IPS-11a (cell line): Measurements from ENCODE around the gene GLG1.
"Not testable (repeated sequence)": the region's sequence is repeated elsewhere in the genome, so short reads cannot be mapped to it uniquely, and the experiment has no call there.

ENCODE experiments used
- H3K4me3 ChIP-seq: one replicate; pipeline ENCODE4 v1.5.1; 2013; ENCODE audit warnings: low read depth, low read length, control low read depth

GLG1 gene

DNA sequence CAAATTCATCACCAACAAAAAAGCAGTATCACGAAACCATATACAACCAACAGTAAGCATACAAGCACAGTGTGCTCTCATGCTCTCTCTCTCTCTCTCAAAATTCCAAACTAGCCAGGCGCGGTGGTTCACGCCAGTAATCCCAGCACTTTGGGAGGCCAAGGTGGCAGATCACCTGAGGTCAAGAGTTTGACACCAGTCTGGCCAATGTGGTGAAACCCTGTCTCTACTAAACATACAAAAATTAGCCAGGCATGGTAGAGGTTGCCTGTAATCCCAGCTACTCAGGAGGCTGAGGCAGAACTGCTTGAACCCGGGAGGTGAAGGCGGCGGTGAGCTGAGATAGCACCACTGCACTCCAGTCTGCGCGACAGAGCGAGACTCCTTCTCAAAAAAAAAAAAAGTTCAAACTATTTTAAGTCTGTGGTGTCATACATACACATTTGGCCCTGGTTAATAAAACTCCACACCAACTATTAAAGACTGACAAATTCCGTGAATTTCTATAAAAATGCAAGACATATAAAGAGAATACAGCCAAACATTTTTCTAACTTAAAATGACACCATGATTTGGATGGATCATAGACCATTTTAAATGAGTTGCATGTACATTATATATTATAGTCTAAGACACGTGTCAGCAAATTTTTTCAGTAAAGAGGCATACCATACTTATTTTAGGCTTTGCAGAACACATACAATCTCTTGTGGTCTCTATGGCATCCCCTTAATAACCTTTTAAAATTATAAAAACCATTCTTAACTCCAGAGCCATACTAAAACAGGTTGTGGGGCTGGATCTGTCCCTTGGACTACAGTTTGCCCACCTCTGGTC is 30.9 kb downstream of the GLG1 start:
- H3K4me3 ChIP-seq: no peak overlapping the region

GRCh38 chr16:74575175-74575806 is 31.6 kb downstream of the GLG1 start:
- no peak overlapping the region for H3K4me3 ChIP-seq

DNA sequence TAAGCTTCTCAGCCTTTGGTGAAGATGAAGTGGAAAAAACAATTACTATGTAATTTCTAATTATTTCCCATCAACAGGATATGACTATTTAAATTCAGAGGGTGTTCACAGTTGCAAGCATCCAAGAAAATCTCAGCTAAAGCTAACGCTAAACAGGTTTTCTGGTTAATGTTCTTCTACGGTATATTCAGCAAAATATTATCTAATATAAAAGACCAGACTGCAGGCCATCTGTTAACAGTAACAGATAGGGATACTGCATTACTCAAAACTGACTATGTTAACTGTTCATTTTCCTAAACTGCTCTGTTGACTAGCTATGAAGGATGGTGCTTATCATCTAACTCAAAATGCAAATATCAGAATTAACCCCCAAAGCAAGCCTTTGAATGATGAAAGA is 32.8 kb downstream of the GLG1 start:
- H3K4me3 ChIP-seq: no peak overlapping the region

GRCh38 chr16:74573622-74574021 is 33.3 kb downstream of the GLG1 start:
- H3K4me3 ChIP-seq: no peak overlapping the region

- no peak overlapping the region for H3K4me3 ChIP-seq
Observed at GRCh38 chr16:74570412-74571301, 36.3 kb downstream of the GLG1 start.

DNA sequence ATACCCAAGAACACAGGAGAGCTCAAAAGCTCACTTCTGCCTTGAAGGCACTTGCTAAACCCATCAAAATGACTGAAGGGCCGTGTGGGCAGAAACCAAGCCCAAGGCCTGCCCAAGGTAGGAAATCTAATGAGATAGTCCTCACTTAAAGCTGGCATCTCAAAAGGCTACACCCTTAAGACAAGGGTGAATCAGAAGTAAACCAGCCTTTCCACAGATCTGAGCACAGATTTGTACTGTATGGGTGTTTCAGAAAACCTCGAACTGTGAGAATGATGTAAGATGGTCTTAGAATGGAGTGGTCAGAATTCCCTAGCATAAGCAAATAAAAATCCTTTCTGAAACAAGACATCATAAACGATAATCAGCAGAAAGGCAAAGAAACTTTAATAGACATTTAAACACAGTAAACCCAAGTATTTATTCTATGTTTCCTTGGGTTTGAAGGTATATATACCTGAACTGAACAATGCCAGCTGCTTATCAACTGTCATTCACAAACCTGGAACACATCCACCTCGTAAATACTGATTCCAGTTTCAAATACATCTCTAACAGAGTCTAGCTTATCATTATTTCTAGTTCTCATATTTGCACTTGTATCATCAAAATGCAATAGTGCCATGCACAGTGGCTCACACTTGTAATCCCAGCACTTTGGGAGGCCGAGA is 37.8 kb downstream of the GLG1 start:
- no peak overlapping the region for H3K4me3 ChIP-seq

GRCh38 chr16:74567901-74568300 is 39.0 kb downstream of the GLG1 start:
- no peak overlapping the region for H3K4me3 ChIP-seq

DNA sequence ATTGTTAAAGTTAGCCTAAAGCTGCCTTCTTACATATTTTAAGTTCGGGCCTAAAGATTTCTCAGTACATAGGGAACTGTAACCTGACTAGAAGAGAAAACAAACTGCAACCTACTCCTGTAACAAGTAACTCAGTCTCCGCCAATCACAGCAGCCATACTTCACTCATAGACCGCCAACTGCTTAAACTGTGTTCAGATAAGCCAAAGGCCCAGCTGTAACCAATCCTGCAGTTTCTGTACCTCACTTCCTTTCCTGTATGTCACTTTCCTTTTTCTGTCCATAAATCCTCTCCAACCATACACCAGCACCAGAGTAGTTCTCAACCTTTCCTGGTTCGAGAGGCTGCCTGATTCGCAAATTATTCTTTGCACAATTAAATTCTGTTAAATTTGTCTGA is 41.5 kb downstream of the GLG1 start:
- no peak overlapping the region for H3K4me3 ChIP-seq

GRCh38 chr16:74564451-74564984 is 42.4 kb downstream of the GLG1 start:
- H3K4me3 ChIP-seq: no peak overlapping the region

DNA sequence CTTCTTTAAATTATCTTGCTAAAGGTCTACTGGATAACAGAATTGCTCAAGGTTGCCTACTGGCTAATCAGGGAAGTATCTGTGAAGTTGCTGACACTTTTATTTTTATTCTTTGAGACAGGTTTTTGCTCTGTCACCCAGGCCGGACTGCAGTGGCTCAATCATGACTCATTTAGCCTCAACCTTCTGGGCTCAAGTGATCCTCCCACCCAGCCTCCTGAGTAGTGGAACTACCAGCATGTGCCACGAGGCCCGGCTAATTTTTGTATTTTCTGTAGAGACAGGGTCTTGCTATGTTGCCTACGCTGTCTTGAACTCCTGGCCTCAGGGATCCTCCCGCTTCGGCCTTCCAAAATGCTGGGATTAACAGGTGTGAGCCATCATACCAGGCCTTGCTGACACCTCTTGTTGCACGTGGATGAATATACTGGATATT is 43.1 kb downstream of the GLG1 start:
- no peak overlapping the region for H3K4me3 ChIP-seq

DNA sequence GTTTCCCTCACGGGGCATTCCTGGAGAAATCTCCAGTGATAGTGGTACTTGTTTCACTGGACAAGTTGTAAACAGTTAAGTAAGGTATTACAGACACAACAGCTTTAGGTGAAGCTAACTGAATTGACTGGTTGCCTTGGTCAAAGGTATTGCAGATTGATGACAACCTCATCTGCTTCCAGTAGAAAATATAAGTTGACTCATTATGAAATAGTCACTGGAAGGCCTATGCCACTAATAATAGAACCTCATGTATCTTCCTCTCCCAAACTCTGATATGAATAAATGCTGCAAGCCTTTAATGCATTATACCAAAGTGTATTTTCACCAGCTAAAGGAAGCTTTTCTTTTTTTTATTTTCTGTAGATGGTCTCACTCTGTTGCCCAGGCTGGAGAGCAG is 44.8 kb downstream of the GLG1 start:
- no peak overlapping the region for H3K4me3 ChIP-seq

DNA sequence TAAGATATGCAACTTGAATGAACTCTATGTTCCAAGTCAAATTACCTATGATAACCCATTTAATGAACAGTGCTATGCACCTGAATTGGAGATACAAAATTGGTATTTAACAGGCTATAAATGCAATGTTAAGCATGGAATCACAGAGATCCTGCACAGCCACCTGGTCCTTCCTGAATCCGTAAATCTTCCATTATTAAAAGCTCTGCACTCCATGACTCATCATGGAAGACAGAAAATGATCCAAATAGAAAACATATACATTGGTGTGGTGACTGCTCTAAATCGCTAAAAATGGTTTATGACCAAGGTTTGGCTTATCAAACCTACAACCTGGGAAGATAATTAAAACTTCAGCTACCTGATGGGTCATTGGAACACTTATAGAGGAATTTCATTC is 45.3 kb downstream of the GLG1 start:
- no peak overlapping the region for H3K4me3 ChIP-seq

DNA sequence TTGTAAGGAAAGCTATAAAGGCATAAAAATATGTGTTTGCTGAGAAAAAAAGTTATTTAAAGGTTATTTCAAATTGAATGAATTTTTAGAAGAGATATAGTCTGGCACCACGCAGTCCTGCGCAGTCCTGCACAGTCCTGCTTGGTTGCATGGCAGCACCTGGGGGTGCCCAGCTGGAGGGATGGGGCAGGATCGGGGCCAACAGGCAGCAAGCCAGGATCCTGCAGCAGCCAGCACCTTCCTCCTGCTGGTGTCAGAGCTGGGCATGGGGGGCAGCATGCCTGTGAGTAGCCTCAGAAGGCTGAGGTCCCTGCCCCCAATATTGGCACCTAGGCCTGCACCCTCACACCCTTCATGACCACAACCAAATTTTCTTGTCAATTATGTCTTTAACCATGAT is 46.0 kb downstream of the GLG1 start:
- no peak overlapping the region for H3K4me3 ChIP-seq

- no peak overlapping the region for H3K4me3 ChIP-seq
Observed at GRCh38 chr16:74558873-74559272, 48.0 kb downstream of the GLG1 start.

GRCh38 chr16:74557275-74557674 is 49.6 kb downstream of the GLG1 start:
- H3K4me3 ChIP-seq: no peak overlapping the region

DNA sequence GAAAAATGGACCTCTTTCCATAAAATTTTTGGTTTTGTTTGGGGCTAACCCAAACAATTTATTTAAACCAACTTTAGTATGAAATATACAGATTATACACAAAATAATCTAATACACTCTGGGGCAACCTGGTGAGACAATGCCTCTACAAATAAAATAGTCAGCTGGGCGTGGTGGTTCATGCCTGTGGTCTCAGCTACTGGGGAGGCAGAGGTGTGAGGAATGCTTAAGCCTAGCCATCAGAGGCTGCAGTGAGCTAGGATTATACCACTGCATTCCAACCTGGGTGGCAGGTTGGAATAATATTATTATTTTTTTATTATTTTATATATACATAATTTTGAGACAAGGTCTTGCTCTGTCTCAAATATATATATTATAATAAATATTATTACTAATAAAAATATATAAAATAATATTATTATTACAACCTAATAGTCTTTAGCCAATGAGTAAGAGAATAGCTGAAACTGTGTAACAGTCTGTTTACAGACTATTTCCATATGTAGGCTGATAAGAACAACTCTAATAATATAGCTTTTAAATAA is 50.5 kb downstream of the GLG1 start:
- no peak overlapping the region for H3K4me3 ChIP-seq

DNA sequence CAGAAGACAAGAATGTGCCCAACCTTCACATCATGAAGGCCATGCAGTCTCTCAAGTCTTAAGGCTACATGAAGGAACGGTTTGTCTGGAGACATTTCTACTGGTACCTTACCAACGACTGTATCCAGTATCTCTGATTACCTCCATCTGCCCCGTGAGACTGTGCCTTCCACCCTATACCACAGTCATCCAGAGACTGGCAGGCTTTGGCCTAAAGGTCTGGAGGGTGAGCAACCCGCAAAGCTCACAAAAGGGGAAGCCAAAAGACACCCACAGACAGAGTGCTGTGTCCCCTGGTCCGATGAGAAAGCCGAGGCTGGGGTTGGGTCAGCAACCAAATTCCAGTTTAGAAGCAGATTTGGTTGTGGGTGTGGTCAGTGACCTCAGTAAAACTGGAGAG is 54.6 kb downstream of the GLG1 start:
- not testable (repeated sequence) for H3K4me3 ChIP-seq

GRCh38 chr16:74550227-74551019 is 56.5 kb downstream of the GLG1 start:
- not testable (repeated sequence) for H3K4me3 ChIP-seq

DNA sequence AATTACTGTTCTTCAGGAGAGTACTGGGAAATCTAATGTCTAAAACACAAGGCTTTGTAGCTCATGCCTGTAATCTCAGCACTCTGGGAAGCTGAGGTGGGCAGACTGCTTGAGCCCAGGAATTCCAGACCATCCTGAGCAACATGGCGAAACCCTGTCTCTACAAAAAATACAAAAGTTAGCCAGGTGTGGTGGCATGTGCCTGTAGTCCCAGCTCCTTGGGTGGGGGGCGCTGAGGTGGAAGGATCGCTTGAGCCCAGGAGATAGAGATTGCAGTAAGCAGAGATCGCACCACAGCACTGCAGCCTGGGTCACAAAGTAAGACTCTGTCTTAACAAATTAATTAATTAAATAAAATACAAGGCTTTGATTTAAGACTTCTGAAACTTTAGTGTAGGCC is 60.8 kb downstream of the GLG1 start:
- not testable (repeated sequence) for H3K4me3 ChIP-seq
